WTC11 (cell line): ENCODE results near the gene CMPK2.

Experiments
- CREB1 ChIP-seq: sonication (generic); formaldehyde crosslinking; IDR thresholded peaks from 2 replicates; pipeline ENCODE4 v1.8.0; 2023; ENCODE audit warnings: mild to moderate bottlenecking, missing genetic modification reagents
- FOXP1 ChIP-seq: sonication (generic); formaldehyde crosslinking; IDR thresholded peaks from 2 replicates; pipeline ENCODE4 v1.8.0; 2022; ENCODE audit warnings: missing genetic modification reagents, mild to moderate bottlenecking, moderate library complexity, borderline replicate concordance
- FOXP4 ChIP-seq: sonication (generic); formaldehyde crosslinking; IDR thresholded peaks from 2 replicates; pipeline ENCODE4 v1.8.0; 2022; ENCODE audit warnings: mild to moderate bottlenecking, missing genetic modification reagents
- TCF7 ChIP-seq: sonication (generic); formaldehyde crosslinking; IDR thresholded peaks from 2 replicates; pipeline ENCODE4 v1.8.0; 2022; ENCODE audit warnings: mild to moderate bottlenecking, low read depth, missing genetic modification reagents, moderate library complexity
- TF ChIP-seq, protein P1 (sequence below): fragments of 200-600 bp; IDR thresholded peaks from 2 replicates; pipeline ENCODE4 v1.8.0; 2022; ENCODE audit warnings: antibody characterized with exemption

GRCh38 chr2:6823111-6823510 is 42.6 kb downstream of the CMPK2 start:
- TF ChIP-seq FOXP4 (no peak), TCF7 (CRISPR knock-in tag) (no peak), FOXP1 (no peak), CREB1 (CRISPR knock-in tag) (no peak)
- TF ChIP-seq, protein P1, sequence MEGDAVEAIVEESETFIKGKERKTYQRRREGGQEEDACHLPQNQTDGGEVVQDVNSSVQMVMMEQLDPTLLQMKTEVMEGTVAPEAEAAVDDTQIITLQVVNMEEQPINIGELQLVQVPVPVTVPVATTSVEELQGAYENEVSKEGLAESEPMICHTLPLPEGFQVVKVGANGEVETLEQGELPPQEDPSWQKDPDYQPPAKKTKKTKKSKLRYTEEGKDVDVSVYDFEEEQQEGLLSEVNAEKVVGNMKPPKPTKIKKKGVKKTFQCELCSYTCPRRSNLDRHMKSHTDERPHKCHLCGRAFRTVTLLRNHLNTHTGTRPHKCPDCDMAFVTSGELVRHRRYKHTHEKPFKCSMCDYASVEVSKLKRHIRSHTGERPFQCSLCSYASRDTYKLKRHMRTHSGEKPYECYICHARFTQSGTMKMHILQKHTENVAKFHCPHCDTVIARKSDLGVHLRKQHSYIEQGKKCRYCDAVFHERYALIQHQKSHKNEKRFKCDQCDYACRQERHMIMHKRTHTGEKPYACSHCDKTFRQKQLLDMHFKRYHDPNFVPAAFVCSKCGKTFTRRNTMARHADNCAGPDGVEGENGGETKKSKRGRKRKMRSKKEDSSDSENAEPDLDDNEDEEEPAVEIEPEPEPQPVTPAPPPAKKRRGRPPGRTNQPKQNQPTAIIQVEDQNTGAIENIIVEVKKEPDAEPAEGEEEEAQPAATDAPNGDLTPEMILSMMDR: no peak
